ENCODE results near the gene PSG1. TPM values are rescaled to one million over a fixed set of nuclear protein-coding genes. Genes with fewer than 3 reads are reported as not detected.
"Not testable (repeated sequence)": the region's sequence is repeated elsewhere in the genome, so short reads cannot be mapped to it uniquely, and the experiment has no call there.

The PSG1 gene
- total RNA-seq, 1 experiment from 2014 or later = not detected

DNA sequence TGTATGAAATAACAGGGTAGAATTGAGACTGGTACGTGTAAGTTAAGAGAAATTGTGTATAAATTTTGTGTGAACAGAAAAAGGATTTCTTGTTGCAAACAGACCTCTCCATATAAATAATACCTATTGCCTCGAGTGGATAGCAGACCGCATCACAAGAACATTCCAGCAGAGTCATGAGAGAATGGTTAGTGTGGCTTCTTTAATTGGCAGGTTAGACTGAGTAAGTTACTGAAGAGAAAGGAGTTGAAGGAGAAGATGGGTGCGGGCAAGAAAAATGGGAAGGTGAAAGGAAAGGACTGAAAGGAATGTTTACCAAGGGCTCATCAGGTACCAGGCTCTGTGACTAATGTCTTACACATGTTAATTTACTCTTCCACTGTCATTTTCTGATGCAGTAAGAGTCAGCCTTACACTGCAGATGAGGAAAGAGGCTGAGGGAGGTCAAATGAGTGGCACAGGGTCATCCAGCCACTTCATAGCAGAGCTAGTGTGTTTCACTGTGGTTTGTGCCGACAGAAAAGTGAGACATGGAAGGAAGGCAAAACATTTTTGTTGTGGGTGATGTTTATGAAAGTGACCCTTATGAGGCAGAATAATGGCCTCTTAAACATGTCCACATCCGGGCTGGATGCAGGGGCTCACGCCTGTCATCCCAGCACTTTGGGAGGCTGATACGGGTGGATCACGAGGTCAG, 46.6 kb downstream of the PSG1 start:
- H3K4me1 Mint-ChIP-seq; H2BK20ac ChIP-seq (ENCODE audit: low read depth, low read length, poor library complexity, severe bottlenecking); H3K79me1 ChIP-seq (ENCODE audit: insufficient read depth, low read depth, low read length, poor library complexity, severe bottlenecking); H4K8ac ChIP-seq (replicated peaks; ENCODE audit: insufficient read length, low read depth, low read length); H2BK120ac ChIP-seq (ENCODE audit: low read depth, low read length, poor library complexity, severe bottlenecking); H2AK5ac ChIP-seq (ENCODE audit: insufficient read length, low read length); H4K20me1 ChIP-seq (ENCODE audit: control insufficient read depth, insufficient read depth, insufficient read length); H3K27ac ChIP-seq (ENCODE audit: insufficient read length, low read depth, low read length); H3K56ac ChIP-seq (ENCODE audit: insufficient read length, low read depth, low read length); H3T11ph ChIP-seq (ENCODE audit: low read length); H3K27ac Mint-ChIP-seq; H3K9ac ChIP-seq (ENCODE audit: extremely low read depth, insufficient read length, low read length); H2BK15ac ChIP-seq (ENCODE audit: low read depth, low read length); H4K5ac ChIP-seq (ENCODE audit: insufficient read length, low read depth, low read length); H2AFZ ChIP-seq (ENCODE audit: low read length); H2BK5ac ChIP-seq (ENCODE audit: insufficient read length, low read length); H3K4me2 ChIP-seq (ENCODE audit: insufficient read depth, insufficient read length, low read length); H2BK12ac ChIP-seq (ENCODE audit: insufficient read length, low read depth, low read length); H3K18ac ChIP-seq (ENCODE audit: insufficient read length, low read depth, low read length); H3K23me2 ChIP-seq (ENCODE audit: insufficient read length, low read depth, low read length, poor library complexity, severe bottlenecking); DNase-seq; H4K91ac ChIP-seq (ENCODE audit: insufficient read length, low read depth, low read length); H3K14ac ChIP-seq (ENCODE audit: insufficient read depth, low read length); H3K4me1 ChIP-seq (ENCODE audit: insufficient read depth, low read length); H3K4ac ChIP-seq (ENCODE audit: low read depth, low read length); H3K79me2 ChIP-seq (ENCODE audit: insufficient read depth, low read length); H3K27me3 ChIP-seq (ENCODE audit: insufficient read depth, low read length); H3K27me3 Mint-ChIP-seq (ENCODE audit: low read depth); H3K23ac ChIP-seq (ENCODE audit: insufficient read length, low read depth, low read length); H3K4me3 Mint-ChIP-seq: not testable (repeated sequence)
- Mint-ChIP-seq H3K36me3 (ENCODE audit: insufficient read depth in 1 of 3, low read depth in 3 of 3) (peaks cover 6 to 25% (median 9%) of the 10 kb centered on the region in 3 experiments; a peak in 5 of 7 replicates), H3K9me3 (peaks cover 78 to 81% of the 10 kb centered on the region in 2 experiments)
- no CpG with 5 or more reads among the region's 9 CpGs for WGBS (ENCODE audit: extremely low coverage, insufficient read length, low lambda C conversion rate)
- peaks cover 50% of the 10 kb centered on the region for H3K9me3 ChIP-seq (ENCODE audit: control insufficient read depth, low read depth, low read length)

DNA sequence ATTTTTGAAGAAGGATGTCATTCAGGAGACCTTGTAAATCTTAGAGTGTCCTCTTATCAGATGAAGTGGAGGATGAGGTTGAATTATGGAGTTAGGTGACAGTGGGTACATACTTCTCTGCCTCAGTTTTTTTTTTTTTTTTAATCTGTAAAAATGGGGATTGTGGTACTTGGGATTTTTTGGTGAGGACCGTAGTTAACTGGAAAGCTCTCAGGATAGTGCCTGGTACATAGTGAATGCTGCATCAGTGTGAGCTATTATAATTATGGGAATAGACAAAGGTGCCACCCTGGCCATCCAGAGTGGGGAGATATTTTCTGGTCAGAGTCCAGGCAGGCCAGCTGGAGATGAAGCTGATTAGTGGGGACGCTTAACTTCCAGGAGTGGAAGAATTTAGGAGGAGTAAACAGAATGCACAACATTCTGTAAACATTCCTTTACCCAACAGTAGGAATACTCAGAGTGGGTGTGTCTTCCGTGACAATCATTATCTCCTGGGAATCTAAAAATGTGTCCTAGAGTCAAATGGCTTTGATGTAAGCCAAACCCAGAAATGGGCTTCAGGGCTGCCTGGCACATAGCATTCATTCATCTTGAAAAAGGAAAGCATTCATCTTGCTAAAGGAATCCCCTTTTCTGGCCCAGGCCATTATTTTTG, 47.4 kb downstream of the PSG1 start:
- not testable (repeated sequence) for H3K4me1 Mint-ChIP-seq; H3K27ac ChIP-seq (ENCODE audit: insufficient read length, low read depth, low read length); H3K23ac ChIP-seq (ENCODE audit: insufficient read length, low read depth, low read length); H3K4me1 ChIP-seq (ENCODE audit: insufficient read depth, low read length); H3K27ac Mint-ChIP-seq; H3K27me3 ChIP-seq (ENCODE audit: insufficient read depth, low read length); H3K56ac ChIP-seq (ENCODE audit: insufficient read length, low read depth, low read length); H3K79me2 ChIP-seq (ENCODE audit: insufficient read depth, low read length); H3K23me2 ChIP-seq (ENCODE audit: insufficient read length, low read depth, low read length, poor library complexity, severe bottlenecking); H2BK5ac ChIP-seq (ENCODE audit: insufficient read length, low read length); H3K79me1 ChIP-seq (ENCODE audit: insufficient read depth, low read depth, low read length, poor library complexity, severe bottlenecking); H3K18ac ChIP-seq (ENCODE audit: insufficient read length, low read depth, low read length); H4K5ac ChIP-seq (ENCODE audit: insufficient read length, low read depth, low read length); H2BK12ac ChIP-seq (ENCODE audit: insufficient read length, low read depth, low read length); H2AFZ ChIP-seq (ENCODE audit: low read length); H2BK120ac ChIP-seq (ENCODE audit: low read depth, low read length, poor library complexity, severe bottlenecking); H2BK20ac ChIP-seq (ENCODE audit: low read depth, low read length, poor library complexity, severe bottlenecking); H2AK5ac ChIP-seq (ENCODE audit: insufficient read length, low read length); H2BK15ac ChIP-seq (ENCODE audit: low read depth, low read length); H4K8ac ChIP-seq (replicated peaks; ENCODE audit: insufficient read length, low read depth, low read length); H3K4me2 ChIP-seq (ENCODE audit: insufficient read depth, insufficient read length, low read length); H3K9ac ChIP-seq (ENCODE audit: extremely low read depth, insufficient read length, low read length); DNase-seq; H3K4ac ChIP-seq (ENCODE audit: low read depth, low read length); H3K4me3 Mint-ChIP-seq; H4K20me1 ChIP-seq (ENCODE audit: control insufficient read depth, insufficient read depth, insufficient read length); H3K14ac ChIP-seq (ENCODE audit: insufficient read depth, low read length); H3K27me3 Mint-ChIP-seq (ENCODE audit: low read depth); H3T11ph ChIP-seq (ENCODE audit: low read length); H4K91ac ChIP-seq (ENCODE audit: insufficient read length, low read depth, low read length)
- Mint-ChIP-seq H3K36me3 (ENCODE audit: insufficient read depth in 1 of 3, low read depth in 3 of 3) (peaks cover 6 to 25% (median 9%) of the 10 kb centered on the region in 3 experiments; a peak in 5 of 7 replicates), H3K9me3 (peaks cover 82 to 83% of the 10 kb centered on the region in 2 experiments)
- peaks cover 50% of the 10 kb centered on the region for H3K9me3 ChIP-seq (ENCODE audit: control insufficient read depth, low read depth, low read length)
- WGBS (ENCODE audit: extremely low coverage, insufficient read length, low lambda C conversion rate) = no CpG with 5 or more reads among the region's 3 CpGs

Measured in H9 (cell line).